Measurements from ENCODE around the gene HYDIN. TPM values are rescaled to one million over a fixed set of nuclear protein-coding genes. Genes with fewer than 3 reads are reported as not detected.
"Not testable (repeated sequence)": the region's sequence is repeated elsewhere in the genome, so short reads cannot be mapped to it uniquely, and the experiment has no call there.

Gene HYDIN
- polyA plus RNA-seq, 4 donors: 0.12 to 3.1 TPM; not detected in 2

DNA sequence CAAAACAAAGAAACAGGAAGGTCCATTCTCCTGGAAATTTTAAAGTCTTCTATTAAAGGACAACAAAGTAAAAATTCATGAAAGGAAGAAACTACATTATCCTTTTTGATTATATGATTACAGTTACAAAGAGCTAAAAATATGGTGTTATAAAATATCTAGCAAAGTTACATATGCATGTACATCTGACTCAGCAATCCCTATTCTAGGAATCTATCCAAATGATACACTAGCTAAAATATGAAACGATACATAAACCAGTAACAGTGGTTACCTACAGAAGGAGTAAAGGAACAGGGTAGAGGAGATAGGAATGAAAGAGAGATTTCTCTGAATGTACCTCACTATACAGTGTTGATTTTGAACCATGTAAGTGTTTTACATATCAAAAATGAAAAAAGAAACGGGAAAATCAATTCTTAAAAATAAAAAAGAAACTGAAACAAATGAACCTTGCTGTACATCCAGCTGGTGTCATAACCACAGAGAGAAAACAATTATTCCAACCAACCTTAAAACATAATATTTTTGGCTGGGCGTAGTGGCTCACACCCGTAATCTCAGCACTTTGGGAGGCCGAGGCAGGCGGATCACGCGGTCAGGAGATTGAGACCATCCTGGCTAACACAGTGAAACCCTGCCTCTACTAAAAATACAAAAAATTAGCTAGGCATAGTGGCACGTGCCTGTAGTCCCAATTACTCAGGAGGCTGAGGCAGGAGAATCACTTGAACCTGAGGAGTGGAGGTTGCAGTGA, 41.4 kb downstream of the HYDIN start:
- H3K27me3 ChIP-seq (ENCODE audit: control insufficient read depth in 3 of 3, insufficient read depth in 3 of 3, low read length in 3 of 3): no peaks in the 10 kb centered on the region
- no peaks in the 10 kb centered on the region for H3K4me1 ChIP-seq (ENCODE audit: control insufficient read depth in 3 of 3, insufficient read depth in 2 of 3, low read depth in 1 of 3, low read length in 2 of 3)
- no peak overlapping the region for H3K27ac ChIP-seq (ENCODE audit: low read depth in 1 of 3, low read length in 2 of 3)
- no peak for DNase-seq
- H3K36me3 ChIP-seq (ENCODE audit: control insufficient read depth in 3 of 3, insufficient read depth in 2 of 3, low read depth in 1 of 3, low read length in 3 of 3): no peaks in the 10 kb centered on the region
- 81 to 90% (median 82%) methylated on average over 9 of the region's 9 CpGs for WGBS, 3 donors
- FAIRE-seq: no peak
- no peaks in the 10 kb centered on the region for H3K9me3 ChIP-seq (ENCODE audit: control insufficient read depth in 2 of 2, insufficient read depth in 1 of 2, low read depth in 1 of 2, low read length in 1 of 2)
- H3K4me3 ChIP-seq (ENCODE audit: low read depth in 1 of 3, low read length in 3 of 3): no peak overlapping the region

GRCh38 chr16:71185347-71185746, 45.2 kb downstream of the HYDIN start:
- Histone ChIP-seq H3K27ac (ENCODE audit: low read depth in 1 of 3, low read length in 2 of 3) (no peak overlapping the region), H3K9me3 (ENCODE audit: control insufficient read depth in 2 of 2, insufficient read depth in 1 of 2, low read depth in 1 of 2, low read length in 1 of 2) (no peaks in the 10 kb centered on the region), H3K27me3 (ENCODE audit: control insufficient read depth in 3 of 3, insufficient read depth in 3 of 3, low read length in 3 of 3) (no peaks in the 10 kb centered on the region), H3K36me3 (ENCODE audit: control insufficient read depth in 3 of 3, insufficient read depth in 2 of 3, low read depth in 1 of 3, low read length in 3 of 3) (no peaks in the 10 kb centered on the region), H3K4me1 (ENCODE audit: control insufficient read depth in 3 of 3, insufficient read depth in 2 of 3, low read depth in 1 of 3, low read length in 2 of 3) (no peaks in the 10 kb centered on the region), H3K4me3 (ENCODE audit: low read depth in 1 of 3, low read length in 3 of 3) (no peak overlapping the region)
- DNase-seq (no peak), FAIRE-seq (no peak)
- 60 to 67% (median 64%) methylated on average over 1 of the region's 1 CpG for WGBS, 3 donors

DNA sequence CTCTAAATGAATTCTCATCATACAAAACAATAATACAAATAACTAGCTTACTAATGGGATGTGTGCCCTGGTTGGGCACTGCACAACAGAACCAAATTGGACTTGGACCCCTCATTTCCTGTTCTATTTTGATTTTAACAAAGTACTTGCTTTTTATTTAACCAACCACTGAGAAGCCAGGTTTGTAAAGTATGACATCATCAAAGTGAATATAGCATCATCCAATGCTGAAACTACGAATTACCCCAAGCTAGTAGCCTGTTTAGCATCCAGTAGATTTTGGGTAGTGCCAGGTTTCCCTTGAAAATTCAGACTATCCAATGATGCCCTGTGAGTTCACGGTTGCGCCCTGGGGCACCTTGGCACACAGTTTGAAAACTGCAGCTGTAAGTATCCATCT, 51.0 kb downstream of the HYDIN start:
- WGBS, 3 donors: 86 to 93% (median 91%) methylated on average over 3 of the region's 3 CpGs
- no peaks in the 10 kb centered on the region for H3K36me3 ChIP-seq (ENCODE audit: control insufficient read depth in 3 of 3, insufficient read depth in 2 of 3, low read depth in 1 of 3, low read length in 3 of 3)
- H3K4me3 ChIP-seq (ENCODE audit: low read depth in 1 of 3, low read length in 3 of 3): no peak overlapping the region
- FAIRE-seq (no peak), DNase-seq (no peak)
- H3K4me1 ChIP-seq (ENCODE audit: control insufficient read depth in 3 of 3, insufficient read depth in 2 of 3, low read depth in 1 of 3, low read length in 2 of 3): no peaks in the 10 kb centered on the region
- H3K27me3 ChIP-seq (ENCODE audit: control insufficient read depth in 3 of 3, insufficient read depth in 3 of 3, low read length in 3 of 3): no peaks in the 10 kb centered on the region
- H3K27ac ChIP-seq (ENCODE audit: low read depth in 1 of 3, low read length in 2 of 3): no peak overlapping the region
- no peaks in the 10 kb centered on the region for H3K9me3 ChIP-seq (ENCODE audit: control insufficient read depth in 2 of 2, insufficient read depth in 1 of 2, low read depth in 1 of 2, low read length in 1 of 2)

DNA sequence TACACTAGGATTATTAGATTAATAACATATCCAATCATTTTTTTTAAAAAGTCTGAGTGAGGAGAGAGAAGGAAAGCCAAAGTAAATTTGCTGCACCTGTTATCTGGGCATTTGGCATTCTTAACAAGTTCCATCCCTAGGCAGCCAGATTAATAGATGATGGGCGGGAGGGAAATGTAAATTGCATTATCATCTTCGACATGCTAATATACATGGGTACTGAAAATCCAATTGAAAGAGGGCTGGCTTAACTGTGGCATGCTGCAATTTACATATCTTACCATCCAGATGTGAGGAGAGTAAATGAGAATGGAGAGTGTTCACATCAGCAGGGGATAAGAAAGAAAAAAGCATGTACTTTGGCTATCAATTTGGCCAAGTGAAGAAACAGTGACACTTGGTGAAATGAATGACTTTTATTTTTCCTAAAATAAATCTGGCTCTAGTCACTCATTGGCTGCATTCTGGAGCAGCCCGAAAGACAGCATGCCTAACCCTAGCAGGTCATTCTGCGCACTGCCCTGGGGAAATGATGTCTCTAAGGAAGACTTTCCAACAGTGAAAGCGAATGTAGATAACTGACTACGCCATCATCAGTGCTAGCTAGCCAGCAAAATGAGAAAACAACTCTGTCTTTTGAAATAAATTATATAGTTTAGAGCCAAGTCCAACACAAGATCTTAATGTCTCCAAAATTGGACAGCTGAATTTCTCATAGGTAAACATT, 57.9 kb downstream of the HYDIN start:
- no peak overlapping the region for H3K27ac ChIP-seq (ENCODE audit: low read depth in 1 of 3, low read length in 2 of 3)
- DNase-seq: no peak
- H3K4me1 ChIP-seq (ENCODE audit: control insufficient read depth in 3 of 3, insufficient read depth in 2 of 3, low read depth in 1 of 3, low read length in 2 of 3): no peaks in the 10 kb centered on the region
- peaks cover 0 to 2% of the 10 kb centered on the region in 2 donors for H3K9me3 ChIP-seq (ENCODE audit: control insufficient read depth in 2 of 2, insufficient read depth in 1 of 2, low read depth in 1 of 2, low read length in 1 of 2)
- H3K27me3 ChIP-seq (ENCODE audit: control insufficient read depth in 3 of 3, insufficient read depth in 3 of 3, low read length in 3 of 3): peaks cover 0 to 2% (median 0%) of the 10 kb centered on the region in 3 donors
- H3K4me3 ChIP-seq (ENCODE audit: low read depth in 1 of 3, low read length in 3 of 3): no peak overlapping the region
- no peaks in the 10 kb centered on the region for H3K36me3 ChIP-seq (ENCODE audit: control insufficient read depth in 3 of 3, insufficient read depth in 2 of 3, low read depth in 1 of 3, low read length in 3 of 3)
- no peak for FAIRE-seq
- WGBS, 3 donors: 72 to 77% (median 74%) methylated on average over 6 of the region's 6 CpGs

DNA sequence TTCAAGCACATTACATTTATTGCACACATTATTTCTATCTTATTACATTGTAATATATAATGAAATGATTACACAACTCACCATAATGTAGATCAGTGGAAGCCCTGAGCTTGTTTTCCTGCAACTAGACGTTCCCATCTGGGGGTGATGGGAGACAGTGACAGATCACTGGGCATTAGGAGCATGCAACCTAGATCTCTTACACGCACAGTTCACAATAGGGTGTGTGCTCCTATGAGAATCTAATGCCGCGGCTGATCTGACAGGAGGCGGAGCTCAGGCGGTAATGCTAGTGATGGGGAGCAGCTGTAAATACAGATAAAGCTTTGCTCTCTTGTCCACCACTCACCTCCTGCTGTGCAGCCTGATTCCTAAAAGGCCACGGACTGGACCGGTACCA, 69.5 kb downstream of the HYDIN start:
- H3K27ac ChIP-seq (ENCODE audit: low read depth in 1 of 3, low read length in 2 of 3); H3K9me3 ChIP-seq (ENCODE audit: control insufficient read depth in 2 of 2, insufficient read depth in 1 of 2, low read depth in 1 of 2, low read length in 1 of 2); H3K4me1 ChIP-seq (ENCODE audit: control insufficient read depth in 3 of 3, insufficient read depth in 2 of 3, low read depth in 1 of 3, low read length in 2 of 3); FAIRE-seq; H3K36me3 ChIP-seq (ENCODE audit: control insufficient read depth in 3 of 3, insufficient read depth in 2 of 3, low read depth in 1 of 3, low read length in 3 of 3); DNase-seq; H3K4me3 ChIP-seq (ENCODE audit: low read depth in 1 of 3, low read length in 3 of 3); H3K27me3 ChIP-seq (ENCODE audit: control insufficient read depth in 3 of 3, insufficient read depth in 3 of 3, low read length in 3 of 3): not testable (repeated sequence)
- WGBS, 3 donors: 83 to 91% (median 87%) methylated on average over 4 to 6 of the region's 8 CpGs

DNA sequence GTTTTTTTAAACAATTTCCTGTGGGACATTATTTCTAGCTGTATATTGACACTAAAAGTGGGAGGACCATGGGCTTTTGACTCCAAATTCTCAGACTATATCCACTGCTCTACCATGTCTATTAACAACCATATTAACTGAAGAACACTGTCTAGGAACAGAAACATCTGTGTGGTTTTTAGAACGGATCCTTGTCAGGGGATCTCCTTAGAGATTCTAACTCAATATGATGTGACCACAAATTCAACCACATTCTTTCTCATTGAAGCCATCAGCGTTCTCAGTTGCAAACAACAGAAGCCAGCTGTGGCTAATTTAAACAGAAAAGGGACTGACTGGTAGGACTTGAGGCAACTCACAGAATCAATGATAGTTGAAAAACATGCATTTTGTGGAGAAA, 73.2 kb downstream of the HYDIN start:
- H3K36me3 ChIP-seq (ENCODE audit: control insufficient read depth in 3 of 3, insufficient read depth in 2 of 3, low read depth in 1 of 3, low read length in 3 of 3); FAIRE-seq; H3K4me1 ChIP-seq (ENCODE audit: control insufficient read depth in 3 of 3, insufficient read depth in 2 of 3, low read depth in 1 of 3, low read length in 2 of 3); DNase-seq; H3K27ac ChIP-seq (ENCODE audit: low read depth in 1 of 3, low read length in 2 of 3); H3K27me3 ChIP-seq (ENCODE audit: control insufficient read depth in 3 of 3, insufficient read depth in 3 of 3, low read length in 3 of 3); H3K9me3 ChIP-seq (ENCODE audit: control insufficient read depth in 2 of 2, insufficient read depth in 1 of 2, low read depth in 1 of 2, low read length in 1 of 2); H3K4me3 ChIP-seq (ENCODE audit: low read depth in 1 of 3, low read length in 3 of 3): not testable (repeated sequence)
- 30 to 70% (median 31%) methylated on average over 1 of the region's 2 CpGs for WGBS, 3 donors

GRCh38 chr16:71153329-71153728, 77.2 kb downstream of the HYDIN start:
- FAIRE-seq; H3K9me3 ChIP-seq (ENCODE audit: control insufficient read depth in 2 of 2, insufficient read depth in 1 of 2, low read depth in 1 of 2, low read length in 1 of 2); H3K4me3 ChIP-seq (ENCODE audit: low read depth in 1 of 3, low read length in 3 of 3); H3K36me3 ChIP-seq (ENCODE audit: control insufficient read depth in 3 of 3, insufficient read depth in 2 of 3, low read depth in 1 of 3, low read length in 3 of 3); H3K27ac ChIP-seq (ENCODE audit: low read depth in 1 of 3, low read length in 2 of 3); H3K4me1 ChIP-seq (ENCODE audit: control insufficient read depth in 3 of 3, insufficient read depth in 2 of 3, low read depth in 1 of 3, low read length in 2 of 3); H3K27me3 ChIP-seq (ENCODE audit: control insufficient read depth in 3 of 3, insufficient read depth in 3 of 3, low read length in 3 of 3); DNase-seq: not testable (repeated sequence)
- 45 to 100% (median 73%) methylated on average over 1 of the region's 6 CpGs for WGBS, 3 donors

DNA sequence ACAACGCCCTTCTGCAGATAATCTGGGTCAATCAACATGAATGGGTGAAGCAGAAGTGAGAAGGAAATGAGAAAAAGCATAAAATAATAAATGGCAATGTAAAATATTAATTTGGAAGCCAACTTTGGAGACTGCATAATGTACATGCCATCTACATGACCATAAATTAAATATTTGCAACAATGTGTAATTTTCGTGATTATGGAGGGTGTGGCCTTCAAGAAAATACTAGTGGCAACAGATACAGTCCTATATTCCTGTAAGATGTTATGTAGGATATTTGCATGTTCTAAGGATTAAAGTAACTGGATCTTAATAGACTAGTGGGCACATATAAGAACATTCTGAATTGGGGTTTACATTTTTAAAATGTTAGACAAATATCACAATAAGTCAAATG, 78.9 kb downstream of the HYDIN start:
- FAIRE-seq; H3K4me3 ChIP-seq (ENCODE audit: low read depth in 1 of 3, low read length in 3 of 3); DNase-seq; H3K4me1 ChIP-seq (ENCODE audit: control insufficient read depth in 3 of 3, insufficient read depth in 2 of 3, low read depth in 1 of 3, low read length in 2 of 3); H3K9me3 ChIP-seq (ENCODE audit: control insufficient read depth in 2 of 2, insufficient read depth in 1 of 2, low read depth in 1 of 2, low read length in 1 of 2); H3K36me3 ChIP-seq (ENCODE audit: control insufficient read depth in 3 of 3, insufficient read depth in 2 of 3, low read depth in 1 of 3, low read length in 3 of 3); H3K27ac ChIP-seq (ENCODE audit: low read depth in 1 of 3, low read length in 2 of 3); H3K27me3 ChIP-seq (ENCODE audit: control insufficient read depth in 3 of 3, insufficient read depth in 3 of 3, low read length in 3 of 3): not testable (repeated sequence)
- no CpG with 5 or more reads among the region's 2 CpGs for WGBS, 3 donors
